Type B pancreatic cell (in vitro differentiated cells): ENCODE data around the gene FARSB. TPM values are rescaled to one million over a fixed set of nuclear protein-coding genes. Genes with fewer than 3 reads are reported as not detected.

Experiments used
- DNase-seq: peaks from one replicate; pipeline ENCODE4 v3.0.0; 2021; ENCODE audit warnings: mixed read lengths; ENCODE audit not compliant: unreplicated experiment; ENCODE audit errors: extremely low spot score
- H3K27ac Mint-ChIP-seq: 2 replicates; pipeline ENCODE4 v1.8.0; 2021; ENCODE audit warnings: mild to moderate bottlenecking, mixed read lengths
- H3K27me3 Mint-ChIP-seq: 2 replicates; pipeline ENCODE4 v1.8.0; 2021; ENCODE audit warnings: mixed read lengths
- H3K36me3 Mint-ChIP-seq: 2 replicates; pipeline ENCODE4 v1.8.0; 2021; ENCODE audit warnings: mixed read lengths
- H3K4me1 Mint-ChIP-seq: one replicate; pipeline ENCODE4 v1.8.0; 2021; ENCODE audit warnings: mixed read lengths; ENCODE audit not compliant: unreplicated experiment
- H3K4me3 Mint-ChIP-seq: 2 replicates; pipeline ENCODE4 v1.8.0; 2021; ENCODE audit warnings: mild to moderate bottlenecking, mixed read lengths
- H3K9me3 Mint-ChIP-seq: 2 replicates; pipeline ENCODE4 v1.8.0; 2021; ENCODE audit warnings: mixed read lengths
- CTCF ChIP-seq: fragments of 200-600 bp; sonication (generic); conservative IDR thresholded peaks from 2 replicates; pipeline ENCODE4 v1.5.0; 2021; ENCODE audit warnings: antibody characterized with exemption, mild to moderate bottlenecking
- total RNA-seq: library from RNA; stranded (reverse); gene quantifications from 2 replicates; pipeline ENCODE4 v1.2.1, GENCODE V29; 2021; ENCODE audit warnings: low replicate concordance

The FARSB gene
- total RNA-seq, 1 donor from 2014 or later: 24.0 TPM

DNA sequence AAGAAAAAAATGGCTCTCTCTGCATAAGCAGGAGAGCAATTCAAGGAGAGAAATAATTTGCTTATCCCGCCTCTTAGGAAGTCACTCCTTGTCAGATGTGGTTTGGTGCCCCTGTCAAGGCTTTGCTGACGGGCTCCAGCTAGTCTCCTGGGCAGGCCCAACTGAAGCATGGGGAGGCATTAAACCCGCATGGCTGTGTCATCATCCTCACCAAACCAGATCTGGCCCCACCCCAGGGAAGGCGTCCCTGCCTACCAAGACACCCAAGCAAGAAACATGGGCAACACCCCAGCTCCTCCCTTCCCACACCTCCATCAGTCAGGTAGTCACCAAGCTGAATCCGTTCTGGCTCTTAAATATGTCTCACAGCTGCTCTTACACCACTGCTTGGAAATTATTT lies 123.6 kb downstream of the FARSB start:
- no peaks in the 10 kb centered on the region for H3K4me1 Mint-ChIP-seq
- peaks cover 8% of the 10 kb centered on the region for H3K27me3 Mint-ChIP-seq
- DNase-seq: no peak
- peaks cover 4% of the 10 kb centered on the region for H3K9me3 Mint-ChIP-seq
- TF ChIP-seq CTCF: no peak
- H3K4me3 Mint-ChIP-seq: no peak overlapping the region
- peaks cover 4% of the 10 kb centered on the region for H3K36me3 Mint-ChIP-seq
- peak overlapping the region; percentile 70 for H3K27ac Mint-ChIP-seq

DNA sequence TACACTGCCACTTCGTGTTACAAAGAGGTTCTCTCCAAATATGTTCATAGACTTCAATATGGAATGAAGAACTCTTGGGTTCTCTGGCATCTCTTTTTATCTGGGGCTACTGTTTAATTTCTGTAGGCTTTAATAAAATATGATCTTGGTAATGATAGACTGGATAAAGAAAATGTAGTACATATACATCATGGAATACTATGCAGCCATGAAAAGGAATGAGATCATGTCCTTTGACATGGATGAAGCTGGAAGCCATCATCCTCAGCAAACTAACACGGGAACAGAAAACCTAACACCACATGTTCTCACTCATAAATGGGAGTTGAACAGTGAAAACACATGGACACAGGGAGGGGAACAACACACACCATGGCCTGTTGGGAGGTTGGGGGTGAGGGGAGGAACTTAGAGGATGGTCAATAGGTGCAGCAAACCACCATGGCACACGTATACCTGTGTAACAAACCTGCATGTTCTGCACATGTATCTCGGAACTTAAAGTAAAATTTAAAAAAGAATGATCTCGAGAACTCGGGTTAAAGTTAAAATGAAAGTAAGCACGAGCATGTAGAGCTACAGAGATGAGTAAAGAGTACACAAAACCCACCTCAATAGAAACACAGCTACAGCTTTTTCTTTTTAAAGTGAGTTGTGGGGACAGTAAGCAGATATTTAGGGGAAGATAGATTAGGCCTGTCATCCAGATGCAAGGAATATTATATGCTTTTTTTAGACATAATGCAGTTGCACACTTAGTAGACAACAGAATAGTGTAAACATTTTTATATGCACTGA lies 129.2 kb downstream of the FARSB start:
- H3K27me3 Mint-ChIP-seq: no peaks in the 10 kb centered on the region
- H3K4me3 Mint-ChIP-seq: no peak overlapping the region
- no peak for TF ChIP-seq CTCF
- no peak overlapping the region for H3K27ac Mint-ChIP-seq
- no peak for DNase-seq
- peaks cover 4% of the 10 kb centered on the region for H3K36me3 Mint-ChIP-seq
- peaks cover 4% of the 10 kb centered on the region for H3K9me3 Mint-ChIP-seq
- no peaks in the 10 kb centered on the region for H3K4me1 Mint-ChIP-seq

DNA sequence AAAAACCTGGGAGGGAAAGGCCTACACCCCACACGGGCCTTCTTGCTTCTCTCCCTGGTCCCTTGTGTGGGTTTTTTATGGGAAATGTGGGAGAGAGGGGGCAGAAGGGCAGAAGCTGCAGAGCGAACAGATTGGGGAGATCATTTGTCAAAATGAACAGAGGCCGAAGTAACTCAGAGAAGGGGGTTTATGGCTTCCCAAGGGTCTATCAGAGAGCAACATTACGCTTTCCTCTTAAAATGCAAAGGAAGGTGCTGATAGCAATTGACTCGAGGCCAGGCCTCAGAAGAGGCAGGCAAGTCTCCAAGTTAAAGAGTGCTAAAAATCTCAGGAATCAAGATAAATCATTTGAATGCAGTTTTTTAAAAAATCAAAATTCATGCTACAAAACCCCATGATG lies 130.1 kb downstream of the FARSB start:
- DNase-seq: no peak
- no peak for TF ChIP-seq CTCF
- no peaks in the 10 kb centered on the region for H3K4me1 Mint-ChIP-seq
- peaks cover 4% of the 10 kb centered on the region for H3K36me3 Mint-ChIP-seq
- H3K9me3 Mint-ChIP-seq: peaks cover 4% of the 10 kb centered on the region
- no peak overlapping the region for H3K27ac Mint-ChIP-seq
- no peaks in the 10 kb centered on the region for H3K27me3 Mint-ChIP-seq
- H3K4me3 Mint-ChIP-seq: no peak overlapping the region

- no peak for DNase-seq
- no peaks in the 10 kb centered on the region for H3K36me3 Mint-ChIP-seq
- no peak for TF ChIP-seq CTCF
- H3K27ac Mint-ChIP-seq: no peak overlapping the region
- peaks cover 9% of the 10 kb centered on the region for H3K4me1 Mint-ChIP-seq
- no peak overlapping the region for H3K4me3 Mint-ChIP-seq
- peaks cover 11% of the 10 kb centered on the region for H3K9me3 Mint-ChIP-seq
- no peaks in the 10 kb centered on the region for H3K27me3 Mint-ChIP-seq
Measured at GRCh38 chr2:222523783-222524544, 131.9 kb downstream of the FARSB start.

GRCh38 chr2:222522082-222522481 lies 133.8 kb downstream of the FARSB start:
- no peak for TF ChIP-seq CTCF
- no peaks in the 10 kb centered on the region for H3K27me3 Mint-ChIP-seq
- peaks cover 11% of the 10 kb centered on the region for H3K9me3 Mint-ChIP-seq
- no peak overlapping the region for H3K4me3 Mint-ChIP-seq
- H3K36me3 Mint-ChIP-seq: peaks cover 1% of the 10 kb centered on the region
- no peak for DNase-seq
- peaks cover 21% of the 10 kb centered on the region for H3K4me1 Mint-ChIP-seq
- H3K27ac Mint-ChIP-seq: no peak overlapping the region
